Activated CD4-positive, alpha-beta T cell treated with anti-CD3 and anti-CD28 coated beads for 4 hours (primary cell): ENCODE data around the gene STARD13.

ENCODE experiments used
- DNase-seq, 2 donors: peaks; one replicate each; pipeline ENCODE4 v3.0.0-alpha.2; 2020

Gene STARD13

GRCh38 chr13:33310245-33311038 is 24.9 kb upstream of the STARD13 start:
- DNase-seq: no peak

DNA sequence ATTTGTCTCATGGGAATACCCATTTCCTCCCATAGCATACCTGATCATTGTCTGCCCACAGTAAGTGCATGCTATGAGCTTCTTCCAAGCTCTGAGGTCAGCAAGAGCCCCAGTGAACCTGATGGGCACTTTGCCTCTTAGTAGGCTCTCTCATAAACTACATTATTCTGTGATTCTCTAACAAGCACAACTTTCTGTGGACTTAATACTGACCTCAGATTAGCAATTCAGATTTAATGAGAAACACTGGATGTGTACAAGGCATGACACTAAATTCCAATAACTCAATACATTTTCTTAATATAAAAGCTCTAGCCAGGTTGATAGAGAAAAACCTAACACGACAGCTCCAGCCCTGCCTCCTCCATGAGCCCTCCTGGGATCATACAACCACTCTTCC is 23.3 kb upstream of the STARD13 start:
- DNase-seq: no peak

DNA sequence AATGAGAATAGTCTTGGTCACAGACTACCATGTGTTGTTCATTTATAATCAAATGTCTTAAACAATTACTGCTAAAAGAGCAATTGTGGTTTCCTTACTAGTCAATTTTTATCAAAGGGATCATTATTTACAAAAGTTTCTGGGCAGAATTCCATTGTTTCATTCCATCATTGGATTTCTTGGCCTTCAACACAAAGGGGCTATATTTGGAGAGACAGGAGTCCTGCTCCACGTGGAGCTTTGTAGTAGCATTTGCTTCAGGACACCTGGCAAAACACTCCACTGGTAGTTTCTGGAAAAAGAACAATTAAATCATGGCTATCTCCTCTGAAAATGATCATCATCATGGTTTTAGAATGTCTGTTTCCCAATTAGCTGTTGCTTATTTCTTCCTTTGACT is 22.3 kb upstream of the STARD13 start:
- DNase-seq: no peak

DNA sequence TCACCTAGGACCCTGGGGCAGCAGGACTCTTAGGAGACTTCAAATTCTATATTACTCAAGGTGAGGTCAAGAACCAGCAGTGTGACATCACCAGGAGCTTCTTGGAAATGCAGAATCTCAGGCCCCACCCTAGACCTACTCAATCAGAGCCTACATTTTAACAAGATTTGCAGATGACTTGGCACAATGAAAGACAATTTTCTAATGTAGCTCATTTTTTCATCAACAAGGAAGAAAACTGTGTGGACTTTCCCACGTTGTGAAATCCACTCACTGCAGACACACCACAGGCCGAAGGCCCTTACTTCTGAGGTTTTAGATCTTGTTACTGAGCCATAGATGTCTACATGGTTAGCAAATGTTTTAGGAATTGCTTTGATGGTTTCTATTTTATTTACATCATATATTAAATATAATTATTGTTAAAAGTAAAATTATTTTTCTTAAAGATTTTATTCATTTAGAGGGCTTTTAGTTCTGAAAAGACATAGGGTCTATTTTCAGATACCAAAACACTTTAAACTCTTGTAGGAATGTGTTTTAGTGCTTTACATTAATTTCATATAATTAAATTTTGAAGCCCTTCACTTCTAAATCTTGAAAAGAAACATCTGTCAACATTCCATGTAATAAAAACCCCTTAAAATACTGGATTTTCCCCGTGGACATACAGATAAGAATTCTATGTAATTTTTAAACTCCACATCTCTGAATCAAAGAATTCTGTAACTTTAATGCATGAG is 18.5 kb upstream of the STARD13 start:
- no peak for DNase-seq

DNA sequence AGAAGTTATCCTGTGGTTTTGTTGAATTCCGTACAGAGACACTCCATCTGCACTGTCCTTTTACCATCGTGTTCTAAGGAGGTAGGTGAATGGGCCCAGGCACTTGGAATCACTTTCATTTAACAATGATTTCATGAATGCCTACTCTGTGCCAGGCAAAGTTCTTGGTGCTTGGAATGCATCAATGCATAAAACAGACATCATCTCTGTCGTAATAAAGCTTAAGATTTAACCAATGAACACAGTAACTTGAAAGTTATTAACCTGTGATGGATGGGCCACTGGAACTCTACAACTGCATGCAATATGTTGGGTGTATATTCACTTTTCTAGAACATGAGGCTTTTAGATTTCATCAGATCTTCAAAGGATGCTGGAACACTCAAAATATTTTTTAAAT is 14.1 kb upstream of the STARD13 start:
- DNase-seq: no peak

DNA sequence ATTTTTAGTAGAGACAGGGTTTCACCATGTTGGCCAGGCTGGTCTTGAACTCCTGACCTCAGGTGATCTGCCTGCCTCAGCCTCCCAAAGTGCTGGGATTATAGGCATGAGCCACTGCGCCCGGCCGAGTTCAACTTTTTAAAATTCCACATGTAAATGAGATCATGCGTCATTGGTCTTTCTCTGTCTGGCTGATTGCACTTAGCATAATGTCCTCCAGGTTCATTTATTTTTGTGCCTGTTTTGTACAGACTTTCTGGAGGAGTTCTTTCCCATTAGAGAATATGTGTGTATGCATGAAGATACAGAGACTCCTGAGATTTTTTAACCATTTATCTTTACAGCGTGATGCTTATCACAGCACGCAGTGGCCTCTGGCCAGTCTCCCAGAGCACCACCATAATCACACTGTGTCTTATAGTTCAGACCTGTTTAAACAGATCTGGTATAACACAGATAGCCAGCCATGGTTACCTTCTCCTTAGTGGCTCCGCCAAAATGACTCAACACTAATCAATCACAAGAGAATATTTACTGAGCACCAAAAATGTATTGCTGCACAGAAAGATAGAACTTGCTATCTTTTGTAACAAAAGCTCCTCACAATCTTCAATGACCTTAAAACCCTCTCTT is 11.4 kb upstream of the STARD13 start:
- DNase-seq: no peak

DNA sequence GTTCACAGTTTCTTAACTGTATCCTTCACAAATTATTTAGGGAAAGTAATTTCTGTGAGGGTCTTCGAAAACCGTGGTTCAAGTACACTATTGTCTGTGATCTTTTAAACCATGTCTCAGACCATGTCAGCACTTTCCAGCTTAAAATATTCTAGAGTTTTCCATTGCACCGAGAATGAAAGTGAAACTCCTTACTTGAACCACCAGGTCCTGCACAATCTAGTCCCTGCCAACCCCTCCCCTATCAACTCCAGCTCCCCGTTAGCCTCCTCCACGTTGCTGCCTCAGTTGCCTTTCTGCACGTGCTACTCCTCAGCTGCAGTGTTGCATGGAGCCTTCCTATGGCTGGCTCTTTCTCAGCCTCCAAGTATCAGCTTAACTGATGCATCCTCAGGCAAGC is 7.2 kb upstream of the STARD13 start:
- no peak for DNase-seq

DNA sequence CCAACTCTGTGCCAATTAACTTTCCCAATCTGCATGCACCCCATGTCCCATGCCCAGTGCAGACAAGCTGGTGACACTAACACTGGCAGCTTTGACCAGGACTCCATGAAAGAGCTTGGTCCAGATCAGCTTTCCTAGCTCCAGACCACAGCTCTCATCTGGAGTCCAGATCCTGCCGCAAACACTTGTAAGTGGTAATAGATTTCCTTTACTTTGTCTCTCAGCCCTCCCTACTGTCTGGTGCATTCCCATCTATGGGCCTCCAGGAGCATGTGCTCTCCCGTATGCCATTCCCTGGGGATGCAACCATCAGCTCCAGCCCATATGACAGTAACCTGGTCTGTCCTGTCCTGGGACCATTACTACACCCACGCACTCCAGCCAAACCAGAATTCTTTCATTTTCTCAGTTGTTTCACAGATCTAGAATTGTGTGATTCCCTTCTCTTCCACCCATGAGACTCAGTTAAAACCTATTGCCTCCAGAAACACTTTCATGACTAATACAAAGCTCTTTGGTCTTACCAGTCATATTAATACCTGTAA is 4.9 kb upstream of the STARD13 start:
- DNase-seq: no peak

GRCh38 chr13:33289966-33290365 is 4.4 kb upstream of the STARD13 start:
- no peak for DNase-seq

GRCh38 chr13:33287142-33287882 is 1.8 kb upstream of the STARD13 start:
- no peak for DNase-seq

DNA sequence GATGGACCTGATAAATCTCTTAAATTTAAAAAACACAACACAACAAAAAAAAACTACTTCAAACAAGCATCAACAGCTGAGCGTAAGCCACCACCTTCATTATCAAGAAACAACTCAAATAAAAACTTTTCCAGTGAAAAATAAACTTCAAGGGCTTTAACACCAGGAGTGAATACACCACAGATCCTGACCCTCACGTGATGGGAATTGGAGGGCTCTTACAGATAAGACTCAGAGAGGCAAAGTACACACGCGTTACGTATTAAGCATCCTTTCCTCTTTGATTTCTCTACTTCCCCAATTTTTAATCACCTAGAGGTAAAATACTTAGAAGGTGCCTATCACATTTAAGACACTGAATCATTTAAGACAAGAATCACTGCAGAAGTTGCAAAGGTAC is 573 bp upstream of the STARD13 start:
- no peak for DNase-seq

DNA sequence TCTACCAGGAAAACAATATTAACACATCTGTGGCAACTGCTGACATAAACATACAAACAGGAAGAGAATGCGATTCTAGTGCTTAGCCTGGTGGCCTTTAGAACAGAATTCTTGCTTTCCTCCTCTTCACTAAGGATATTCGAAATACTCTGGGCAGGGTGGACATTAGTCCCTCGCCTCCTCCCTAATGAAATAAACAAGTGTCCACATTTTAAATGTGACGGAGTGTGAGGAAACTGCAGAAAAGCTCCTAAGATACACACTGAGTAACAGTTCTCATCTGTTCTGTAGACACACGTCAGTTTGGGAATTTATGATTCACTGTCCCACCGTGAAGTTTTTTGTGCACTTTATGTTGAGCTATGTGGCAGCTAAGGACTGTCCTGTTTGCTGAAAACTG is 639 bp downstream of the STARD13 start:
- DNase-seq: no peak

DNA sequence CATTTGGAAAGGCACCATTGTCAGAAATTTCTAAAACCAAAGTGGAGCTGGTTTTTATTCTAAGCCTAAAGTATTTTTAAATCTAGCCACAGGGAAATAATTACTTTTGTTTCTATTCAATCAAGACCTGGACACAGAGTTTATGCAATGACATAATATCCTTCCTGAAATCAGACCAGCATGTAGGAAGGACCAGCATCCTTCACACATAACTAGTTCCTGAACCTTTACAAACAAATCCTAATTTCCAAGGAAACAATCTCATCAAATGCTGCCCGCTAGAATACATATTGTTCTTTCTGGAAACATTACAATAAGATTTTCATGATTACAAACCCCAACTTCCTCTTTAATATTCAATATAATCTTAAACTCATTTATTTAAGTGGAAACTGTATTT is 1.5 kb downstream of the STARD13 start:
- DNase-seq: no peak

GRCh38 chr13:33283195-33283911 is 2.2 kb downstream of the STARD13 start:
- no peak for DNase-seq

- no peak for DNase-seq
These were observed 3.5 kb downstream of the STARD13 start for GRCh38 chr13:33281951-33282595.

DNA sequence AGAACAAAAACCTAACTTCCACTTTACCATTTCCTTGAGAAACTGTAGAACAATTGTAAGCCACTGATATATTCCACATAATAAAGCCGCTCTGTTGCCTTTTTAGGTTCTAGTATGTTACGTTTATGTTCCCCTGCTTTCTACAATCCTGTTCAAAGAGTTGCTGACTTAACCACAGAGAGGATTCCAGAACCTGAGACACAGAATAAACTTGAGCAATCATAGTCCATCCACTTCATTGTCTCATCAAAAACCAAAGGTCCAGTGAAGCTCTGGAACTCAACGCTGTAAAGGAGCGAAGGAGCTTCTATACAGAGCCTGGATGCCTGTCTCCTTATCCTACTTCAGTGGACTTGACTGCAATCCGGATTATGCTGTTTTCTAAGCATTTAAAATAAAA is 4.6 kb downstream of the STARD13 start:
- no peak for DNase-seq

- DNase-seq: no peak
These were observed 5.2 kb downstream of the STARD13 start for GRCh38 chr13:33280279-33280905.

DNA sequence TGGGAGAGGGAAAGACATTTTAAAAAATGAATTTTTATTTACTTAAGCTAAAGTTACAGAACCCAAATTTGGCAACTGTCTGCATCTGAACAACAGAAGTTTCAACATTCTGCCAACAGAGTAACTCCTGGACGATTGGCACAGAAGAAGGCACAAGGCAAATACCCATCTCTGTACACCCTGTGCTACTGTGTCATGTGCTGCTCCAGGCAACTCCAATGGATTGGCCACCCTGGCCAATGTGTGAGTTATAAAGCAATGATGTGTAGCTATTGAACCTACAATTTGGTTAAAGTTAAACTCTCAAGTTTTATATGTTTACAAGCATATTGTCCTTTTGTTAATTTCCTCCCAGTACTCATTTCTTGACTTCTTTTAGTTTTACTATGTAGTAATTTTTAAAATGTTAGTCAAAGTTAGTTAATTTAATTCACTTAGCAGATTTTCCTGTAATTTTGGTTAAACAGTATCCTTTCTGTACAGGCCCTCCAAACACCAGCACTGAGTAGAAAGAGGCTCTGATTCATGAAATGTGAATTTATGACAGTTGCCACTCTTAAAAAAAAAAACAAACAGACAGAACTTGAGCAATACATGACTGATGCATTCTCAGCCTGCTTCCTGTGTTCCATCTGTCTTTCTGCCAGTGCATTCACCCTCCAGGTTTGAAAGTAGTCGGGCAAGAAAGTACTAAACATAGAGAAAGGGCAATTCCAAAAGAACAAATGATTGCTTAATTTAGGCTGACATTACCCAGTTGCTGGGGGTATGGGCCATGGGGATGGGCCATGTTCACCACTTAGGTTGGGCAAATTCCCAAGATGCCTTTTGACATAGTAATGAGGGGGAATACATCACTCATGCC is 5.9 kb downstream of the STARD13 start:
- DNase-seq: no peak

GRCh38 chr13:33278913-33279312 is 6.6 kb downstream of the STARD13 start:
- no peak for DNase-seq

DNA sequence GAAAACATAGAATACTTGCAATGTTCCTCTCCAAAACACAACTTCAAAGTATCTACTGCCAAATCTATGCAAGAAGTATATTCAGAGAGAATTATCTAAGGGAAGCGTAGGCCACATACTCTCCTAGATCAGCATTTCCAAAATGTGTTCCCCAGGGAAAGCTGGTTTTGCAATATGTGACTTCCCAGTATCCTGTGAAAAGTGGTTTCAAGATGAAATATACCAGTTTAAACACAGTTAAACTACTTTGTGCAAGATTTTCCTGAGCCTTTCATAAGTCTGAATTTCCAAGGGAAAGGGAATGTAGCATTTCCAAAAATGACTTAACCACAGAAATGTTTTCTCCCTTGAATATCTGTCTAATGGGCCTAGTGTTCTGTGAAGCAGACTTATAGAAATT is 7.6 kb downstream of the STARD13 start:
- DNase-seq: no peak
